IMR-90 (cell line): ENCODE data around the gene KIFC3. TPM values are rescaled to one million over a fixed set of nuclear protein-coding genes. Genes with fewer than 3 reads are reported as not detected.

Source experiments
- ATAC-seq: fragments of 200-7000 bp; cut with Tn5 transposase; 2 replicates; pipeline ENCODE4 v1.9.1; 2020; ENCODE audit warnings: low read depth, mild to moderate bottlenecking, moderate library complexity
- BruUV-seq: library from RNA; stranded (reverse); fragments of 400-500 nt; replicated peaks from 2 replicates; lab custom pipeline; 2021; lab: Mats Ljungman, UMichigan
- CTCF ChIA-PET: fragments of 300-600 bp; formaldehyde crosslinking; extraction: SDS; loops from one replicate; lab custom pipeline; 2021; ENCODE audit warnings: antibody characterized with exemption; lab: Yijun Ruan, JAX
- POLR2A ChIA-PET: fragments of 300-600 bp; sonication (Branson Sonifier 250); formaldehyde crosslinking; loops from one replicate; lab custom pipeline; 2022; ENCODE audit warnings: antibody characterized with exemption; ENCODE audit not compliant: unreplicated experiment; lab: Charles Lee
- DNase-seq: peaks from one replicate; pipeline ENCODE4 v3.0.0; 2013
- H2AFZ ChIP-seq: replicated peaks from 2 replicates; pipeline ENCODE3; 2013; ENCODE audit warnings: low read length, mild to moderate bottlenecking; ENCODE audit not compliant: poor library complexity
- H2AK5ac ChIP-seq: 2 replicates; pipeline ENCODE4 v1.6.1; 2013; ENCODE audit warnings: low read depth, low read length, inconsistent platforms
- H2AK9ac ChIP-seq: replicated peaks from 2 replicates; pipeline ENCODE3; 2013; ENCODE audit warnings: mild to moderate bottlenecking, low read depth, low read length, moderate library complexity; ENCODE audit not compliant: poor library complexity
- H2BK120ac ChIP-seq: 2 replicates; pipeline ENCODE4 v1.6.1; 2013; ENCODE audit warnings: low read depth, low read length, inconsistent platforms
- H2BK15ac ChIP-seq: 3 replicates; pipeline ENCODE4 v1.6.1; 2013; ENCODE audit warnings: low read depth, low read length, inconsistent platforms
- H2BK20ac ChIP-seq: 2 replicates; pipeline ENCODE4 v1.6.1; 2013; ENCODE audit warnings: low read depth, mild to moderate bottlenecking, inconsistent platforms, low read length, moderate library complexity
- H2BK5ac ChIP-seq: 2 replicates; pipeline ENCODE4 v1.6.1; 2013; ENCODE audit warnings: mild to moderate bottlenecking, low read depth, low read length, inconsistent platforms; ENCODE audit not compliant: poor library complexity, severe bottlenecking
- H3K14ac ChIP-seq: replicated peaks from 2 replicates; pipeline ENCODE4 v1.6.1; 2013; ENCODE audit warnings: low read depth, low read length, inconsistent platforms
- H3K18ac ChIP-seq: 2 replicates; pipeline ENCODE4 v1.6.1; 2013; ENCODE audit warnings: low read depth, low read length, control low read depth
- H3K23ac ChIP-seq: 2 replicates; pipeline ENCODE4 v1.6.1; 2013; ENCODE audit warnings: low read depth, low read length, inconsistent platforms
- H3K27ac ChIP-seq: 2 replicates; pipeline ENCODE4 v1.5.1; 2013; ENCODE audit warnings: mild to moderate bottlenecking, control low read depth, low read length; ENCODE audit not compliant: insufficient read depth
- H3K27me3 ChIP-seq: 2 replicates; pipeline ENCODE4 v1.6.1; 2013; ENCODE audit warnings: low read length; ENCODE audit not compliant: control insufficient read depth, insufficient read depth
- H3K36me3 ChIP-seq: 2 replicates; pipeline ENCODE4 v1.6.1; 2013; ENCODE audit warnings: low read length, mixed read lengths; ENCODE audit not compliant: control insufficient read depth, insufficient read depth
- H3K4ac ChIP-seq: 2 replicates; pipeline ENCODE4 v1.6.1; 2013; ENCODE audit warnings: low read depth, low read length, inconsistent platforms
- H3K4me1 ChIP-seq: 2 replicates; pipeline ENCODE4 v1.6.1; 2013; ENCODE audit warnings: low read length, mixed read lengths; ENCODE audit not compliant: control insufficient read depth, insufficient read depth
- H3K4me2 ChIP-seq: 2 replicates; pipeline ENCODE4 v1.6.1; 2013; ENCODE audit warnings: low read depth, mild to moderate bottlenecking, control low read depth, low read length, moderate library complexity
- H3K4me3 ChIP-seq: 2 replicates; pipeline ENCODE4 v1.5.1; 2013; ENCODE audit warnings: low read depth, mild to moderate bottlenecking, control low read depth, low read length, moderate library complexity; ENCODE audit not compliant: insufficient read depth
- H3K56ac ChIP-seq: 2 replicates; pipeline ENCODE4 v1.6.1; 2013; ENCODE audit warnings: low read length, inconsistent platforms; ENCODE audit not compliant: insufficient read depth; ENCODE audit errors: extremely low read depth
- H3K79me1 ChIP-seq, 2 experiments: 2 replicates each; pipeline ENCODE4 v1.6.1; 2013; ENCODE audit warnings: low read length in 2 of 2, inconsistent platforms in 1 of 2, low read depth in 1 of 2
- H3K9ac ChIP-seq: 2 replicates; pipeline ENCODE4 v1.6.1; 2013; ENCODE audit warnings: low read depth, low read length, control low read depth
- H3K9me1 ChIP-seq: 2 replicates; pipeline ENCODE4 v1.6.1; 2013; ENCODE audit warnings: low read length, inconsistent platforms; ENCODE audit not compliant: insufficient read depth
- H3K9me3 ChIP-seq: 2 replicates; pipeline ENCODE4 v1.6.1; 2013; ENCODE audit warnings: low read length; ENCODE audit not compliant: control insufficient read depth, insufficient read depth
- H4K20me1 ChIP-seq: 2 replicates; pipeline ENCODE4 v1.6.1; 2013; ENCODE audit warnings: low read length, inconsistent platforms; ENCODE audit not compliant: insufficient read depth
- H4K5ac ChIP-seq: 2 replicates; pipeline ENCODE4 v1.6.1; 2013; ENCODE audit warnings: mild to moderate bottlenecking, low read depth, low read length, control low read depth
- H4K8ac ChIP-seq, 2 experiments: 2 replicates each; pipeline ENCODE4 v1.6.1; 2013; ENCODE audit warnings: low read depth in 2 of 2, low read length in 2 of 2, control low read depth in 1 of 2, inconsistent platforms in 1 of 2
- H4K91ac ChIP-seq: 2 replicates; pipeline ENCODE4 v1.6.1; 2013; ENCODE audit warnings: low read depth, low read length, inconsistent platforms; ENCODE audit not compliant: insufficient read depth
- BHLHE40 ChIP-seq: fragments of 150-350 bp; IDR thresholded peaks from 2 replicates; pipeline ENCODE4 v1.6.1; 2016; ENCODE audit warnings: mild to moderate bottlenecking, low read depth, low read length
- CHD1 ChIP-seq: IDR thresholded peaks from 2 replicates; pipeline ENCODE4 v1.6.1; 2012; ENCODE audit warnings: low read depth, low read length, improper control_type of control experiment
- CTCF ChIP-seq: conservative IDR thresholded peaks from 2 replicates; pipeline ENCODE4 v1.5.1; 2012; ENCODE audit warnings: mild to moderate bottlenecking, low read depth, low read length, improper control_type of control experiment
- FOS ChIP-seq: fragments of 150-350 bp; IDR thresholded peaks from 2 replicates; pipeline ENCODE4 v1.6.1; 2016; ENCODE audit warnings: low read depth, low read length
- MAFK ChIP-seq: IDR thresholded peaks from 2 replicates; pipeline ENCODE4 v1.6.1; 2012; ENCODE audit warnings: low read depth, low read length, improper control_type of control experiment
- MXI1 ChIP-seq: IDR thresholded peaks from 2 replicates; pipeline ENCODE4 v1.6.1; 2012; ENCODE audit warnings: low read depth, mild to moderate bottlenecking, low read length, moderate library complexity, borderline replicate concordance
- NFE2L2 ChIP-seq: fragments of 150-350 bp; IDR thresholded peaks from 2 replicates; pipeline ENCODE4 v1.6.1; 2016; ENCODE audit warnings: low read depth, mild to moderate bottlenecking, low read length
- POLR2A ChIP-seq: IDR thresholded peaks from 2 replicates; pipeline ENCODE4 v1.6.1; 2012; ENCODE audit warnings: mild to moderate bottlenecking, low read depth, low read length
- RAD21 ChIP-seq: IDR thresholded peaks from 2 replicates; pipeline ENCODE4 v1.6.1; 2012; ENCODE audit warnings: low read length, improper control_type of control experiment
- RFX5 ChIP-seq: IDR thresholded peaks from 2 replicates; pipeline ENCODE4 v1.8.0; 2012; ENCODE audit warnings: low read depth, mild to moderate bottlenecking, low read length, moderate library complexity
- SMC3 ChIP-seq: fragments of 150-350 bp; IDR thresholded peaks from 2 replicates; pipeline ENCODE4 v1.6.1; 2016; ENCODE audit warnings: low read depth, mild to moderate bottlenecking, antibody characterized with exemption, low read length, moderate library complexity
- USF2 ChIP-seq: fragments of 150-350 bp; IDR thresholded peaks from 2 replicates; pipeline ENCODE4 v1.6.1; 2017; ENCODE audit warnings: mild to moderate bottlenecking, antibody characterized with exemption, low read length, low read depth
- WGBS, 2 experiments: methylation state at CpG; one replicate each; pipeline versions ENCODE4 v1.1.5 to v1.1.7; 2013; ENCODE audit warnings: missing lambda C conversion rate in 2 of 2; ENCODE audit not compliant: insufficient read length in 1 of 2; ENCODE audit errors: extremely low coverage in 2 of 2; 5-methylcytosine and 5-hydroxymethylcytosine counted together
- dilution Hi-C: fragments of 300-500 bp; cut with HindIII; formaldehyde crosslinking; loops from one replicate; pipeline ENCODE4 v1.14.3; 2018; ENCODE audit warnings: low sequenced_read_pairs; ENCODE audit not compliant: unreplicated experiment
- in situ Hi-C: fragments of 300-500 bp; cut with MboI; formaldehyde crosslinking; loops from 3 replicates; pipeline ENCODE4 v1.14.3; 2019; ENCODE audit warnings: low sequenced_read_pairs, inconsistent platforms, mixed read lengths
- intact Hi-C: fragments of 100-400 bp; cut with micrococcal nuclease; formaldehyde crosslinking; loops from 2 replicates; pipeline ENCODE4 v1.10.0; 2022
- polyA plus RNA-seq, 3 experiments: library from polyadenylated mRNA; depleted of rRNA; stranded (reverse); fragments of >200 nt; gene quantifications; 2 replicates each; pipeline ENCODE4 v1.2.3, GENCODE V29; 2012; ENCODE audit warnings: low replicate concordance in 1 of 3
- total RNA-seq: library from RNA; depleted of rRNA; stranded (reverse); fragments of >200 nt; gene quantifications from 2 replicates; pipeline ENCODE4 v1.2.3, GENCODE V29; 2012
- TF ChIP-seq, protein P1 (sequence below): fragments of 150-350 bp; IDR thresholded peaks from 2 replicates; pipeline ENCODE4 v1.6.1; 2016; ENCODE audit warnings: low read depth, mild to moderate bottlenecking, low read length, moderate library complexity, borderline replicate concordance

Gene KIFC3
- total and polyA plus RNA-seq, 2 of the 4 experiments (the other 2 are of a cell fraction) = 48.6 to 62.5 TPM

GRCh38 chr16:57721356-57722209, 80.7 kb downstream of the KIFC3 start (continued):
- no peak for TF ChIP-seq FOS

DNA sequence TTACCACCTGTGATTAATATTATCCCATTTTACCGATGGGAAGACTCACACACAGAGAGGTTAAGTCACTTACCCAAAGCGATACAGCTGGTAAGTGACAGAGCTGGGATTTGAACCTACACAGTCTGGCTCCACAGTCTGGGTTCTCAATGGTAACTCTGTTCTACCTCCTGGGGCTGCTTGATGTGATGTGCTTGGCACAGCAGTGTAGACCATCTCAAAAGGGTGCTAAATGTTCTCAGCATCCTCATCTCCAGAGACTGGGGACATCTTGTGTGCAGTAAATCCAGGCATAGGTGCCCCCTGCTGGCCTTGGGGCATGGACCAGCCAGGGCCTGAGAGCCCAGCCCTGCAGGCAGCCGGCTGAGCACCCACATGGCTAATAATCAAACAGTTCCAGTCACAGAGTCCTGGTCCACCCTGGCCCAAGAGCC, 82.1 kb downstream of the KIFC3 start:
- no TSS peak for BruUV-seq
- no peaks in the 10 kb centered on the region for H3K9me3 ChIP-seq
- CTCF ChIA-PET = interaction anchor here (1.5 kb wide), 1 partner anchor 144 kb away, joined by 6 read pairs; no protein-coding TSS in a partner anchor
- peak; percentile 79 for TF ChIP-seq SMC3
- TF ChIP-seq MAFK = no peak
- no peak for TF ChIP-seq POLR2A
- TF ChIP-seq BHLHE40 = no peak
- TF ChIP-seq CHD1 = no peak
- TF ChIP-seq NFE2L2 = no peak
- TF ChIP-seq USF2 = no peak
- TF ChIP-seq MXI1 = no peak
- TF ChIP-seq, protein P1, sequence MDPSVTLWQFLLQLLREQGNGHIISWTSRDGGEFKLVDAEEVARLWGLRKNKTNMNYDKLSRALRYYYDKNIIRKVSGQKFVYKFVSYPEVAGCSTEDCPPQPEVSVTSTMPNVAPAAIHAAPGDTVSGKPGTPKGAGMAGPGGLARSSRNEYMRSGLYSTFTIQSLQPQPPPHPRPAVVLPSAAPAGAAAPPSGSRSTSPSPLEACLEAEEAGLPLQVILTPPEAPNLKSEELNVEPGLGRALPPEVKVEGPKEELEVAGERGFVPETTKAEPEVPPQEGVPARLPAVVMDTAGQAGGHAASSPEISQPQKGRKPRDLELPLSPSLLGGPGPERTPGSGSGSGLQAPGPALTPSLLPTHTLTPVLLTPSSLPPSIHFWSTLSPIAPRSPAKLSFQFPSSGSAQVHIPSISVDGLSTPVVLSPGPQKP = no peak
- TF ChIP-seq CTCF = peak; percentile 67
- TF ChIP-seq RAD21 = peak; percentile 62
- no peak for TF ChIP-seq RFX5

More for the DNA sequence above, 82.1 kb downstream of the KIFC3 start:
- H4K8ac ChIP-seq = no peak overlapping the region
- DNase-seq (peak; percentile 50), ATAC-seq (peak; percentile 97)
- H2AK9ac ChIP-seq = peak overlapping the region; percentile 72
- no peak overlapping the region for H3K9ac ChIP-seq
- no peak overlapping the region for H3K23ac ChIP-seq
- H2AK5ac ChIP-seq = no peak overlapping the region
- no peaks in the 10 kb centered on the region for H3K4me1 ChIP-seq
- WGBS, 2 experiments = no CpG with 5 or more reads among the region's 3 CpGs
- H3K9me1 ChIP-seq = no peaks in the 10 kb centered on the region
- no peak overlapping the region for H4K5ac ChIP-seq
- H3K4ac ChIP-seq = no peak overlapping the region
- no peak overlapping the region for H2BK5ac ChIP-seq
- no peak overlapping the region for H2BK120ac ChIP-seq
- H3K4me2 ChIP-seq = no peak overlapping the region
- no peak overlapping the region for H3K4me3 ChIP-seq
- dilution Hi-C loops (no loop called here), in situ Hi-C loops (no loop called here), intact Hi-C loops (loop anchor here (1.0 kb wide), 3 partner anchors 71 to 144 kb away; no protein-coding TSS in a partner anchor)
- no peak overlapping the region for H3K18ac ChIP-seq
- H3K56ac ChIP-seq = no peak overlapping the region
- no peaks in the 10 kb centered on the region for H3K36me3 ChIP-seq
- H3K14ac ChIP-seq = no peak overlapping the region
- peaks cover 32% of the 10 kb centered on the region for H3K27me3 ChIP-seq
- H3K27ac ChIP-seq = no peak overlapping the region
- no peak overlapping the region for H2BK15ac ChIP-seq
- POLR2A ChIA-PET = no interaction called here
- H2BK20ac ChIP-seq = no peak overlapping the region
- no peaks in the 10 kb centered on the region for H3K79me1 ChIP-seq
- no peaks in the 10 kb centered on the region for H4K20me1 ChIP-seq
- no peak overlapping the region for H4K91ac ChIP-seq
- peak overlapping the region; percentile 51 for H2AFZ ChIP-seq
